Stimulated activated CD4-positive, alpha-beta T cell treated with anti-CD3 and anti-CD28 coated beads, Interleukin-12 subunit alpha, Interleukin-12 subunit beta, amount 100 ng/mL, for 48 hours (primary cell): Measurements from ENCODE around the gene HAND1.

ENCODE experiments used
- DNase-seq, 3 donors: peaks; one replicate each; pipeline ENCODE4 v3.0.0-alpha.2; 2020; ENCODE audit warnings: low read depth in 2 of 3, low spot score in 1 of 3

Gene HAND1

GRCh38 chr5:154479944-154480750, 2.1 kb upstream of the HAND1 start:
- DNase-seq, result no peak

GRCh38 chr5:154479160-154479943, 1.3 kb upstream of the HAND1 start:
- no peak for DNase-seq

- DNase-seq, result no peak
Measured at GRCh38 chr5:154478752-154479159, 729 bp upstream of the HAND1 start.

GRCh38 chr5:154477382-154478223, 424 bp downstream of the HAND1 start:
- DNase-seq, result no peak

- no peak for DNase-seq
Measured at GRCh38 chr5:154476354-154477205, 1.4 kb downstream of the HAND1 start.

GRCh38 chr5:154475591-154476353, 2.3 kb downstream of the HAND1 start:
- no peak for DNase-seq

GRCh38 chr5:154474396-154475334, 3.4 kb downstream of the HAND1 start:
- DNase-seq, result no peak

GRCh38 chr5:154473581-154474283, 4.3 kb downstream of the HAND1 start:
- DNase-seq, result no peak

GRCh38 chr5:154472871-154473580, 5.0 kb downstream of the HAND1 start:
- DNase-seq, result no peak

GRCh38 chr5:154470947-154471870, 6.8 kb downstream of the HAND1 start:
- no peak for DNase-seq

GRCh38 chr5:154470137-154470536, 7.9 kb downstream of the HAND1 start:
- no peak for DNase-seq

- DNase-seq, result peak; percentile 62 to 84 (median 70)
Measured at GRCh38 chr5:154467655-154468354, 10.2 kb downstream of the HAND1 start.

GRCh38 chr5:154466671-154467070, 11.4 kb downstream of the HAND1 start:
- no peak for DNase-seq

GRCh38 chr5:154466147-154466546, 11.9 kb downstream of the HAND1 start:
- DNase-seq, result no peak

GRCh38 chr5:154465169-154465568, 12.9 kb downstream of the HAND1 start:
- DNase-seq, result no peak

- no peak for DNase-seq
Measured at GRCh38 chr5:154464438-154464837, 13.6 kb downstream of the HAND1 start.
